GM12878 (cell line): ENCODE data around the gene IL11. TPM values are rescaled to one million over a fixed set of nuclear protein-coding genes. Genes with fewer than 3 reads are reported as not detected.
A peak's percentile ranks its signal among the peaks of the same experiment; 100 is the strongest.

Experiments used
- ATF7 ChIP-seq: fragments of 450-650 bp; IDR thresholded peaks from 2 replicates; pipeline ENCODE4 v1.6.1; 2016; ENCODE audit warnings: low read depth, mild to moderate bottlenecking
- BRCA1 ChIP-seq: IDR thresholded peaks from 2 replicates; pipeline ENCODE4 v1.6.1; 2011; ENCODE audit warnings: low read depth, low read length, improper control_type of control experiment
- CHD2 ChIP-seq: IDR thresholded peaks from 2 replicates; pipeline ENCODE4 v1.6.1; 2011; ENCODE audit warnings: low read depth, low read length, improper control_type of control experiment, borderline replicate concordance
- DPF2 ChIP-seq: fragments of 450-650 bp; IDR thresholded peaks from 2 replicates; pipeline ENCODE4 v1.6.1; 2017; ENCODE audit warnings: mild to moderate bottlenecking
- GABPA ChIP-seq: IDR thresholded peaks from 2 replicates; pipeline ENCODE4 v1.6.1; 2014; ENCODE audit warnings: antibody characterized with exemption, low read depth, mild to moderate bottlenecking, inconsistent platforms
- MEF2A ChIP-seq: IDR thresholded peaks from 2 replicates; pipeline ENCODE4 v1.6.1; 2011; ENCODE audit warnings: low read depth, mild to moderate bottlenecking, low read length, moderate library complexity; ENCODE audit not compliant: insufficient read depth
- MTA3 ChIP-seq: IDR thresholded peaks from 2 replicates; pipeline ENCODE4 v1.6.1; 2012; ENCODE audit warnings: low read length, inconsistent platforms, borderline replicate concordance
- MXI1 ChIP-seq: fragments of 150-350 bp; IDR thresholded peaks from 2 replicates; pipeline ENCODE4 v1.6.1; 2011; ENCODE audit warnings: low read depth, mild to moderate bottlenecking, inconsistent platforms, low read length, improper control_type of control experiment
- NBN ChIP-seq: fragments of 450-650 bp; IDR thresholded peaks from 2 replicates; pipeline ENCODE4 v1.6.1; 2016
- NR2C2 ChIP-seq: IDR thresholded peaks from 2 replicates; pipeline ENCODE4 v1.6.1; 2011; ENCODE audit warnings: borderline replicate concordance, low read depth; ENCODE audit not compliant: control insufficient read depth, insufficient read length
- RAD51 ChIP-seq: fragments of 450-650 bp; IDR thresholded peaks from 2 replicates; pipeline ENCODE4 v1.6.1; 2016; ENCODE audit warnings: moderate library complexity, mild to moderate bottlenecking, inconsistent platforms
- RB1 ChIP-seq: fragments of 450-650 bp; formaldehyde crosslinking; IDR thresholded peaks from 2 replicates; pipeline ENCODE4 v1.6.1; 2017; ENCODE audit warnings: mild to moderate bottlenecking, borderline replicate concordance
- RFX5 ChIP-seq: IDR thresholded peaks from 2 replicates; pipeline ENCODE4 v1.6.1; 2011; ENCODE audit warnings: low read depth, low read length, improper control_type of control experiment
- SIX5 ChIP-seq: IDR thresholded peaks from 2 replicates; pipeline ENCODE4 v1.6.1; 2011; ENCODE audit warnings: mild to moderate bottlenecking, low read depth, low read length, moderate library complexity; ENCODE audit not compliant: severe bottlenecking
- SMC3 ChIP-seq: IDR thresholded peaks from 2 replicates; pipeline ENCODE4 v1.6.1; 2011; ENCODE audit warnings: low read length, improper control_type of control experiment, borderline replicate concordance
- SREBF1 ChIP-seq: IDR thresholded peaks from 2 replicates; pipeline ENCODE4 v1.6.1; 2012; ENCODE audit warnings: mild to moderate bottlenecking, low read length
- TARDBP ChIP-seq: IDR thresholded peaks from 2 replicates; pipeline ENCODE4 v1.6.1; 2016; ENCODE audit warnings: borderline replicate concordance
- ZNF384 ChIP-seq: IDR thresholded peaks from 2 replicates; pipeline ENCODE4 v1.6.1; 2012; ENCODE audit warnings: low read depth, mild to moderate bottlenecking, low read length, improper control_type of control experiment, borderline replicate concordance
- polyA plus RNA-seq, 11 experiments: library from polyadenylated mRNA; depleted of rRNA in 4 of 11; unstranded in 6 of 11; stranded (reverse) in 5 of 11; fragments of >200 nt; fragmentation: Nextera tagmentation in 4 of 11; fragmentation: Illumina TruSeq in 1 of 11; extraction: Ambion mirVana in 4 of 11; extraction: Trizol in 1 of 11; gene quantifications; 1 replicate in 1 of 11; 2 replicates in 10 of 11; pipeline versions ENCODE4 v1.2.1 to v1.2.3, GENCODE V29; 2011 to 2016; ENCODE audit warnings: inconsistent platforms in 2 of 11, missing spikeins in 2 of 11, low read depth in 1 of 11
- total RNA-seq, 4 experiments: library from RNA; depleted of rRNA in 3 of 4; stranded (reverse); fragments of >200 nt in 3 of 4; fragmentation: Illumina TruSeq in 1 of 4; extraction: Trizol in 1 of 4; gene quantifications; 2 replicates each; pipeline versions ENCODE4 v1.2.1 to v1.2.3, GENCODE V29; 2013 to 2021
- TF ChIP-seq, protein P1 (sequence below): fragments of 450-650 bp; IDR thresholded peaks from 2 replicates; pipeline ENCODE4 v1.6.1; 2016; ENCODE audit warnings: mild to moderate bottlenecking
- TF ChIP-seq, protein P2 (sequence below): fragments of 450-650 bp; IDR thresholded peaks from 2 replicates; pipeline ENCODE4 v1.6.1; 2017; ENCODE audit warnings: borderline replicate concordance
- TF ChIP-seq, protein P3 (sequence below): fragments of 450-650 bp; IDR thresholded peaks from 2 replicates; pipeline ENCODE4 v1.6.1; 2018; ENCODE audit warnings: mild to moderate bottlenecking, low read depth, moderate library complexity; ENCODE audit not compliant: partially characterized antibody
- TF ChIP-seq, protein P4 (sequence below): fragments of 450-650 bp; IDR thresholded peaks from 2 replicates; pipeline ENCODE4 v1.6.1; 2014; ENCODE audit warnings: mild to moderate bottlenecking
- TF ChIP-seq, protein P5 (sequence below): fragments of 450-650 bp; IDR thresholded peaks from 2 replicates; pipeline ENCODE4 v1.6.1; 2017; ENCODE audit warnings: low read depth, mild to moderate bottlenecking, moderate library complexity

Gene IL11
- total and polyA plus RNA-seq, 10 of the 15 experiments (the other 5 are each of a cell fraction or from before 2014, with no cell fraction given), result 0.15 TPM; not detected in 9

DNA sequence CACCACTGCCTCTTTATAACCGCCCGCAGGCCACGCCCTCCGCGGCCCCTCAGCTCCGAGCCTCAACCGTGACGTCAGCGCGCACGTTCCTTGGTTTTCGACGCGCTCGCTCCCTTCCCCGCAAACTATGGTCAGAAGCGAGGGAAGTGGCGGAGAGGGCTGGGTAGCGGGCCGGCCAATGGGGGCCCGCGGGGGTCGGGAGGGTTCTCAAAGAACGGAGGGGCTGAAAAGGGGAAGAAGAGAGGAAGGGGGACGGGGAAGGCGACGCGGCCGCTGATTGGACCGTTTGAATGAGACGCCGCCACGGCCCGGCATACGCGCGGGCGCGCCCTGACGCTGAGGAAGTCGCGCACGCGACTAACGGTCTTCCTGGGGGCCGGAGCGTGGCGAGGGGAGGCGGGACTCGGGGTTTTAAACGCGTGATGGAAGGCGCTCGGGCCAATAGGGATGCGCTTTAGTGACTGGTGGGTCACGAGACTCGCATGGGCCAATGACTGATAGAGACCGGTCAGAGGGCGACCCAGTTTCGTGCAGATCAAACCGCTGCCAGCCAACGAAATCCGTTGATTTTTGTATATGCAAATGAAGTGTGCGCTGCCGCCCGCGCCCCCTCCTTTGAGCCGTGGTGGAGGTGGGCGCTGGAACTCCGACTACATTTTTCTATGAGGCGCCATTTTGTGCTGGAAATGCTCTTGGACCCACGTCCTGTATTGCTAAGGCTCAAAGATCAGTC lies 37.7 kb upstream of the IL11 start (continued):
- 0 out of 2 replicates have a peak, but pooled peaks have one; percentile 11 for TF ChIP-seq RFX5
- no peak for TF ChIP-seq NR2C2
- peak; percentile 89; the same call in 1 of the 2 replicates for TF ChIP-seq NBN
- TF ChIP-seq, protein P1, sequence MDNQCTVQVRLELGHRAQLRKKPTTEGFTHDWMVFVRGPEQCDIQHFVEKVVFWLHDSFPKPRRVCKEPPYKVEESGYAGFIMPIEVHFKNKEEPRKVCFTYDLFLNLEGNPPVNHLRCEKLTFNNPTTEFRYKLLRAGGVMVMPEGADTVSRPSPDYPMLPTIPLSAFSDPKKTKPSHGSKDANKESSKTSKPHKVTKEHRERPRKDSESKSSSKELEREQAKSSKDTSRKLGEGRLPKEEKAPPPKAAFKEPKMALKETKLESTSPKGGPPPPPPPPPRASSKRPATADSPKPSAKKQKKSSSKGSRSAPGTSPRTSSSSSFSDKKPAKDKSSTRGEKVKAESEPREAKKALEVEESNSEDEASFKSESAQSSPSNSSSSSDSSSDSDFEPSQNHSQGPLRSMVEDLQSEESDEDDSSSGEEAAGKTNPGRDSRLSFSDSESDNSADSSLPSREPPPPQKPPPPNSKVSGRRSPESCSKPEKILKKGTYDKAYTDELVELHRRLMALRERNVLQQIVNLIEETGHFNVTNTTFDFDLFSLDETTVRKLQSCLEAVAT, result peak; percentile 16; the same call in 1 of the 2 replicates
- TF ChIP-seq, protein P2, sequence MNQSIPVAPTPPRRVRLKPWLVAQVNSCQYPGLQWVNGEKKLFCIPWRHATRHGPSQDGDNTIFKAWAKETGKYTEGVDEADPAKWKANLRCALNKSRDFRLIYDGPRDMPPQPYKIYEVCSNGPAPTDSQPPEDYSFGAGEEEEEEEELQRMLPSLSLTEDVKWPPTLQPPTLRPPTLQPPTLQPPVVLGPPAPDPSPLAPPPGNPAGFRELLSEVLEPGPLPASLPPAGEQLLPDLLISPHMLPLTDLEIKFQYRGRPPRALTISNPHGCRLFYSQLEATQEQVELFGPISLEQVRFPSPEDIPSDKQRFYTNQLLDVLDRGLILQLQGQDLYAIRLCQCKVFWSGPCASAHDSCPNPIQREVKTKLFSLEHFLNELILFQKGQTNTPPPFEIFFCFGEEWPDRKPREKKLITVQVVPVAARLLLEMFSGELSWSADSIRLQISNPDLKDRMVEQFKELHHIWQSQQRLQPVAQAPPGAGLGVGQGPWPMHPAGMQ, result no peak
- TF ChIP-seq, protein P3, sequence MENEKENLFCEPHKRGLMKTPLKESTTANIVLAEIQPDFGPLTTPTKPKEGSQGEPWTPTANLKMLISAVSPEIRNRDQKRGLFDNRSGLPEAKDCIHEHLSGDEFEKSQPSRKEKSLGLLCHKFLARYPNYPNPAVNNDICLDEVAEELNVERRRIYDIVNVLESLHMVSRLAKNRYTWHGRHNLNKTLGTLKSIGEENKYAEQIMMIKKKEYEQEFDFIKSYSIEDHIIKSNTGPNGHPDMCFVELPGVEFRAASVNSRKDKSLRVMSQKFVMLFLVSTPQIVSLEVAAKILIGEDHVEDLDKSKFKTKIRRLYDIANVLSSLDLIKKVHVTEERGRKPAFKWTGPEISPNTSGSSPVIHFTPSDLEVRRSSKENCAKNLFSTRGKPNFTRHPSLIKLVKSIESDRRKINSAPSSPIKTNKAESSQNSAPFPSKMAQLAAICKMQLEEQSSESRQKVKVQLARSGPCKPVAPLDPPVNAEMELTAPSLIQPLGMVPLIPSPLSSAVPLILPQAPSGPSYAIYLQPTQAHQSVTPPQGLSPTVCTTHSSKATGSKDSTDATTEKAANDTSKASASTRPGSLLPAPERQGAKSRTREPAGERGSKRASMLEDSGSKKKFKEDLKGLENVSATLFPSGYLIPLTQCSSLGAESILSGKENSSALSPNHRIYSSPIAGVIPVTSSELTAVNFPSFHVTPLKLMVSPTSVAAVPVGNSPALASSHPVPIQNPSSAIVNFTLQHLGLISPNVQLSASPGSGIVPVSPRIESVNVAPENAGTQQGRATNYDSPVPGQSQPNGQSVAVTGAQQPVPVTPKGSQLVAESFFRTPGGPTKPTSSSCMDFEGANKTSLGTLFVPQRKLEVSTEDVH, result no peak
- no peak for TF ChIP-seq ZNF384
- no peak for TF ChIP-seq BRCA1
- TF ChIP-seq RB1, result 0 out of 2 replicates have a peak, but pooled peaks have one; percentile 6
- TF ChIP-seq SMC3, result no peak
- 0 out of 2 replicates have a peak, but pooled peaks have one; percentile 25 for TF ChIP-seq MEF2A
- TF ChIP-seq GABPA, result no peak
- peak; percentile 62 for TF ChIP-seq DPF2
- no peak for TF ChIP-seq SIX5
- peak; percentile 70 for TF ChIP-seq MXI1
- TF ChIP-seq ATF7, result peak; percentile 89
- no peak for TF ChIP-seq SREBF1
- peak; percentile 80; the same call in 1 of the 2 replicates for TF ChIP-seq CHD2
- no peak for TF ChIP-seq MTA3
- no peak for TF ChIP-seq TARDBP
- TF ChIP-seq, protein P4, sequence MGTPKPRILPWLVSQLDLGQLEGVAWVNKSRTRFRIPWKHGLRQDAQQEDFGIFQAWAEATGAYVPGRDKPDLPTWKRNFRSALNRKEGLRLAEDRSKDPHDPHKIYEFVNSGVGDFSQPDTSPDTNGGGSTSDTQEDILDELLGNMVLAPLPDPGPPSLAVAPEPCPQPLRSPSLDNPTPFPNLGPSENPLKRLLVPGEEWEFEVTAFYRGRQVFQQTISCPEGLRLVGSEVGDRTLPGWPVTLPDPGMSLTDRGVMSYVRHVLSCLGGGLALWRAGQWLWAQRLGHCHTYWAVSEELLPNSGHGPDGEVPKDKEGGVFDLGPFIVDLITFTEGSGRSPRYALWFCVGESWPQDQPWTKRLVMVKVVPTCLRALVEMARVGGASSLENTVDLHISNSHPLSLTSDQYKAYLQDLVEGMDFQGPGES, result peak; percentile 70; the same call in 1 of the 2 replicates
- TF ChIP-seq RAD51, result peak; percentile 93
- TF ChIP-seq, protein P5, sequence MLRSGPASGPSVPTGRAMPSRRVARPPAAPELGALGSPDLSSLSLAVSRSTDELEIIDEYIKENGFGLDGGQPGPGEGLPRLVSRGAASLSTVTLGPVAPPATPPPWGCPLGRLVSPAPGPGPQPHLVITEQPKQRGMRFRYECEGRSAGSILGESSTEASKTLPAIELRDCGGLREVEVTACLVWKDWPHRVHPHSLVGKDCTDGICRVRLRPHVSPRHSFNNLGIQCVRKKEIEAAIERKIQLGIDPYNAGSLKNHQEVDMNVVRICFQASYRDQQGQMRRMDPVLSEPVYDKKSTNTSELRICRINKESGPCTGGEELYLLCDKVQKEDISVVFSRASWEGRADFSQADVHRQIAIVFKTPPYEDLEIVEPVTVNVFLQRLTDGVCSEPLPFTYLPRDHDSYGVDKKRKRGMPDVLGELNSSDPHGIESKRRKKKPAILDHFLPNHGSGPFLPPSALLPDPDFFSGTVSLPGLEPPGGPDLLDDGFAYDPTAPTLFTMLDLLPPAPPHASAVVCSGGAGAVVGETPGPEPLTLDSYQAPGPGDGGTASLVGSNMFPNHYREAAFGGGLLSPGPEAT, result 0 out of 2 replicates have a peak, but pooled peaks have one; percentile 30
